Measurements from ENCODE around the gene ANXA3. TPM values are rescaled to one million over a fixed set of nuclear protein-coding genes. Genes with fewer than 3 reads are reported as not detected.

The ANXA3 gene
- total RNA-seq, 2 donors from 2014 or later: 5.1 TPM; not detected in 1

- DNase-seq (no peak), ATAC-seq (no peak)
- Mint-ChIP-seq H3K27ac (no peak overlapping the region), H3K4me1 (no peaks in the 10 kb centered on the region), H3K27me3 (peaks cover 46% of the 10 kb centered on the region), H3K36me3 (ENCODE audit: low read depth) (peaks cover 6% of the 10 kb centered on the region), H3K4me3 (no peak overlapping the region)
- H3K9me3 ChIP-seq (ENCODE audit: control insufficient read depth, low read length, poor library complexity, severe bottlenecking): no peaks in the 10 kb centered on the region
Measured at GRCh38 chr4:78568640-78569305, 17.2 kb downstream of the ANXA3 start.

- no peak overlapping the region for H3K4me3 Mint-ChIP-seq
- DNase-seq (no peak), ATAC-seq (no peak)
- no peaks in the 10 kb centered on the region for H3K9me3 ChIP-seq (ENCODE audit: control insufficient read depth, low read length, poor library complexity, severe bottlenecking)
- no peak overlapping the region for H3K27ac Mint-ChIP-seq
- H3K36me3 Mint-ChIP-seq (ENCODE audit: low read depth): peaks cover 6% of the 10 kb centered on the region
- peaks cover 43% of the 10 kb centered on the region for H3K27me3 Mint-ChIP-seq
- H3K4me1 Mint-ChIP-seq: no peaks in the 10 kb centered on the region
Measured at GRCh38 chr4:78569306-78569821, 17.8 kb downstream of the ANXA3 start.

DNA sequence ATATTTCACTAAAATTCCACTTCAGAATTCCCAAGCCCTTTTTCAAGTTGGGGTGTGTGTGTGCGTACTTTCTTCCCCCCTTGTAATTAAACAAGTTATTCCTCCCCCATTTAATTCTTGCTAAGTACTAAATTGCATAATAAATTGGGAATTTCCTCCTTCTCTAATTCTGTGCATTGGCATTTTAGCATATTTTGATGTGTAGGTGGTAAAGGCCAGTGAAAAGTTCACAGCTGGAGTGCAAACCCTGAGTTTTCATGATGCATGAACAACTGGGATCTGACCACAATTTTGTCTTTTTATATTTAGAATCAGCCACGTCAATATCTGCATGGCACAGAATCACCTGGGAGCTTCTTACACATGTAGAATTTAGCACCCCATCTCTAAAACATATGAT, 18.5 kb downstream of the ANXA3 start:
- DNase-seq (no peak), ATAC-seq (no peak)
- H3K27ac Mint-ChIP-seq: no peak overlapping the region
- no peaks in the 10 kb centered on the region for H3K9me3 ChIP-seq (ENCODE audit: control insufficient read depth, low read length, poor library complexity, severe bottlenecking)
- peaks cover 5% of the 10 kb centered on the region for H3K36me3 Mint-ChIP-seq (ENCODE audit: low read depth)
- peaks cover 35% of the 10 kb centered on the region for H3K27me3 Mint-ChIP-seq
- H3K4me3 Mint-ChIP-seq: no peak overlapping the region
- no peaks in the 10 kb centered on the region for H3K4me1 Mint-ChIP-seq

DNA sequence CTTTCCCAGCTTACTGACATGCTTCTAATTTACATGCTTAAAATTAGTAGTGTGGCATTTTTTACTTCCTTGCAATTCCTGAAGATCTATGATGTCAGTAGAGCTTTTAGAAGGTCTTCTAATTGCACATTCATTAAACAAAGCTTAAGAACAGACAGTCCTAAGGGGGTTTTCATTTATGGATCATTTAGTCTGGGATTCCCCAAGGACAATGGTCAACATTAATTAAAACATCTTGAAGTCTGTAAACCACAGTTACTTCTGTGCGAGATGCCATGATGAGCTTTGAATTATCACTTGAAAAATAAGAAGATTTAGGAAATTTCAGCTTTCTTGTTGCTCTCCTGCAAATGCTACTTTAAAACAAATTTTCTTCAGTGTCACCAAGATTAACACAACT, 20.2 kb downstream of the ANXA3 start:
- DNase-seq (no peak), ATAC-seq (no peak)
- no peaks in the 10 kb centered on the region for H3K4me1 Mint-ChIP-seq
- no peak overlapping the region for H3K4me3 Mint-ChIP-seq
- H3K27me3 Mint-ChIP-seq: peaks cover 30% of the 10 kb centered on the region
- H3K27ac Mint-ChIP-seq: no peak overlapping the region
- peaks cover 2% of the 10 kb centered on the region for H3K36me3 Mint-ChIP-seq (ENCODE audit: low read depth)
- H3K9me3 ChIP-seq (ENCODE audit: control insufficient read depth, low read length, poor library complexity, severe bottlenecking): no peaks in the 10 kb centered on the region

DNA sequence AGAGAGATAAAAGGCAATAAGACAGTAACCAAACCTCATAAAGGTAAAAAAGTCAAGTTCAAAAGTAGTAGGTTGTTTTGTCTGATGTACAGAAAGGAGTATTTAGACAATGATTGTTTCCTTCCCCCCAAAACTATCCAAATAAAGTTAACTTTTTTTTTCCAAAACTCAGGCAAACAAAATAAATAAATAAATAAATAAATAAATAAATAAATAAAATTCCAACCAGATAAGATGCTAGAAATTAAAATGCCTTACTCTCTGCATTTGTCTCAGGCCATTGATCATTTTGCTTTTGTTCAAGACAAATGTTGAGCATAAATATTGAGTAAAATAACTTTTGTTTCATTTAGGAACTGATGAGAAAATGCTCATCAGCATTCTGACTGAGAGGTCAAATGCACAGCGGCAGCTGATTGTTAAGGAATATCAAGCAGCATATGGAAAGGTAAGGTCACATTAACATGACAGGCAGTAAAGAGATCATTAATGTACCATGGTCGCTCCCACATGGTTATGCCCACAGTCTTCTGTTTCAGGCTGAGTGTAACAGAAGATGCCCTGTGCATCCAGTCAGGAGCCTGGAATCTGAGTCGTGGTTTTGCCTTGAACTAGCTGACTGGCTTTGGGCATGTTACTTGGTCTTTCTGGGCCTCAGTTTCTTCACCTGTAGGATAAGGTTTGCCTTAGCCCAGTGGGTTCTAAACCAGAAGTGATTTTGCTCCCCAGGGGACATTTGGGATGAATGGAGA, 27.3 kb downstream of the ANXA3 start:
- H3K27me3 Mint-ChIP-seq: peaks cover 36% of the 10 kb centered on the region

GRCh38 chr4:78581618-78582017, 30.0 kb downstream of the ANXA3 start:
- H3K27ac Mint-ChIP-seq: no peak overlapping the region
- no peak overlapping the region for H3K4me3 Mint-ChIP-seq
- no peak for DNase-seq
- no peaks in the 10 kb centered on the region for H3K9me3 ChIP-seq (ENCODE audit: control insufficient read depth, low read length, poor library complexity, severe bottlenecking)
- ATAC-seq: no peak
- no peaks in the 10 kb centered on the region for H3K4me1 Mint-ChIP-seq
- peaks cover 31% of the 10 kb centered on the region for H3K27me3 Mint-ChIP-seq
- peaks cover 4% of the 10 kb centered on the region for H3K36me3 Mint-ChIP-seq (ENCODE audit: low read depth)

More for the DNA sequence above, 27.3 kb downstream of the ANXA3 start:
- H3K9me3 ChIP-seq (ENCODE audit: control insufficient read depth, low read length, poor library complexity, severe bottlenecking): no peaks in the 10 kb centered on the region
- no peak for ATAC-seq
- no peak for DNase-seq
- H3K4me3 Mint-ChIP-seq: no peak overlapping the region
- H3K27ac Mint-ChIP-seq: no peak overlapping the region
- no peaks in the 10 kb centered on the region for H3K4me1 Mint-ChIP-seq
- peaks cover 6% of the 10 kb centered on the region for H3K36me3 Mint-ChIP-seq (ENCODE audit: low read depth)

DNA sequence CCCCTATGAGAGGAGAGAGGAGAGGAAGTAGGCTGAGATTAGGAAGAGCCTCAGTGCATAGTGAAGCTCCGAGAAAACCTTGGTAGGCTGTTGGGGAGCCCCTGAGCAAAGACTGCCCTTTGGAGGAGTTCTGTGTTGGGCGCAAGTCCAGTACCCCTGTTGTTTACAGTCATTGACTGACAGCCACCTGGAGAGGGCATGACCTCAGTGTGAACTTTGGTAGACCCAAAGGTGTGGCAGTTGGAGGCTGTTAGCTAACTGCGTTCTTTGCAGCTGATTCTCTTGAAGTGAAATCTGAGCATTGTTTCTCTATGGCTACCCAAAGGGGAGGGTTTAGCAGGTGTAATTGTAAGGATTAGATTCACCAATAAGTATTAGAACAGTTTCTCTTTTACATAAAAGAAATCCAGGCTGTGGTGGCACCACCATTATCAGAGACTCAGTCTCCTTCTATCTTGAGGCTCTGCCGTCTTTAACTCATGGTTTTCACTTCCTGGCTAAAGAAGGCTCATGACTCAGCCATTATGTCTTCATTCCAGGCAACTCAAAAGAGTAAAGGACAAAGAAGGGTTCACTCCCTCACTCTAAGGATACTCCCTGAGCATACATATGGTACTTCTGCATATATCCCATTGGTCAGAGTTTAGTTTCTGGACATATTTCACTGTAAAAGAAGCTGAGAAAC, 33.4 kb downstream of the ANXA3 start:
- H3K9me3 ChIP-seq (ENCODE audit: control insufficient read depth, low read length, poor library complexity, severe bottlenecking): no peaks in the 10 kb centered on the region
- no peaks in the 10 kb centered on the region for H3K4me1 Mint-ChIP-seq
- no peak for DNase-seq
- H3K4me3 Mint-ChIP-seq: no peak overlapping the region
- H3K36me3 Mint-ChIP-seq (ENCODE audit: low read depth): peaks cover 4% of the 10 kb centered on the region
- peaks cover 36% of the 10 kb centered on the region for H3K27me3 Mint-ChIP-seq
- H3K27ac Mint-ChIP-seq: no peak overlapping the region
- no peak for ATAC-seq

DNA sequence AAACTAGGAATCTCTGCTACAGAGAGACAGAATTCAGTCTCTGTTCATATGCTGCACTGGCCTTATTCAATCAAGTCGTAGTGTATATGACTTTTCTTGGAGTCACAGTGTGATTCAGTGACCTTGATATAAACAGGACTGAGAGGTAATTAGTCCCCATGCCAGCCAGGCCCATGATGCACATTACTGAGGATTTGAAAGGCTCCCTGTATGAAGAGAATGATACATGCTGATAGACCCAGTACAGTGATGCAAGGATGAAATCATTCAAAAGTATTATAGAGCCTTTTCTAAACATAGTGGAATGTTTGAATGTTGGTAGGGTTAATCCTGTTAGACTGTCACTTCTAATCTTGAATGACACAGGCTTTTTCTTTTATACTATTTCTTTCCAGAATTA, 34.1 kb downstream of the ANXA3 start:
- Mint-ChIP-seq H3K36me3 (ENCODE audit: low read depth) (peaks cover 2% of the 10 kb centered on the region), H3K27me3 (peaks cover 32% of the 10 kb centered on the region)

DNA sequence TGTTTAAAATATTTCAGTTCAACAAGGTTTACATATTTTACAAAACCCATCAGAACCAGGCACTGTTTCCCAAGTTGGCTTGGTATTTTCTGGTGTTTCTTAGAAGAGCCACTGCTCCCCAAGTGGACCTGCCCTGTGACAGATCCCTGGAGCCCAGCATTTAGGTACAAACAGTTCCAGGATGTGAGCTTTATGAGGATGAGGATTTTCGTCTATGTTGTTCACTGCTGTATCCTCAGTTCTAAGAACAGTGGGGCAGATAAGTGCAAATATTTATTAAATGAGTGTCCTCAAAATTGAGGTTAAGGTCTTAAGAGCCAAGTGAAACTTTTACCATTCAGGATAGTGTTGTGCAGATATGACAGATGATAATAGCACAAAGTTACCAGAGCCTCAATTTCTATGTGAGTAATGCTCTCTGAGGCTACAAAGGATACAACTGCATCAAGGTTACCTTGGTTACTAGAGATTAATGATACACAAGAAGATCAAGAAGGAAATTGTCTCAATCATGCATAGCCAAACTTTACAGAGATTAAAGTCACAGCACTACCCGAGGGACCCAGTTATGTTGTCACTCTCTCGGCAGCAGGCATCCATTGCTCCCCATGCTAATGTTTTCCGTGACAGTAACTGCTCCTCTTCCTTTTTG, 37.5 kb downstream of the ANXA3 start:
- H3K27me3 Mint-ChIP-seq: peaks cover 21% of the 10 kb centered on the region
- no peaks in the 10 kb centered on the region for H3K36me3 Mint-ChIP-seq (ENCODE audit: low read depth)
- H3K27ac Mint-ChIP-seq: no peak overlapping the region
- DNase-seq: no peak
- H3K9me3 ChIP-seq (ENCODE audit: control insufficient read depth, low read length, poor library complexity, severe bottlenecking): no peaks in the 10 kb centered on the region
- no peak overlapping the region for H3K4me3 Mint-ChIP-seq
- peaks cover 3% of the 10 kb centered on the region for H3K4me1 Mint-ChIP-seq
- no peak for ATAC-seq

More for the DNA sequence above, 34.1 kb downstream of the ANXA3 start:
- no peak for ATAC-seq
- DNase-seq: no peak
- H3K9me3 ChIP-seq (ENCODE audit: control insufficient read depth, low read length, poor library complexity, severe bottlenecking): no peaks in the 10 kb centered on the region
- Mint-ChIP-seq H3K4me1 (no peaks in the 10 kb centered on the region), H3K4me3 (no peak overlapping the region), H3K27ac (no peak overlapping the region)

DNA sequence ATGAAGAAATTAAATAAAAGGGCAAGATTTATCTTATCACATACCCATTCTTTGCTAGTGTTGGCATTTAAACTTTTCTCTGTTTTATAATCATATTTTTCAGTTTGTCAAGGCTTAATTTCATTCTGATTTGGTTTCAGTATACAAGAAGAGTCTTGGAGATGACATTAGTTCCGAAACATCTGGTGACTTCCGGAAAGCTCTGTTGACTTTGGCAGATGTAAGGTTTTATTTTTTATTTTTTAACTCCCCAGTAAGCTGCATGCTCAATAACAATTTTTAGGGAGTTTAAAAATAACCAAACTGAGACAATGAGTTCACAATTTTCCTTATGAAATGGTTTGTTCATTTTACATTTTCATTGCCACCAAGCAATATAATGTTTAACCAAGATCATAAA, 39.8 kb downstream of the ANXA3 start:
- H3K4me3 Mint-ChIP-seq: no peak overlapping the region
- no peak for ATAC-seq

DNA sequence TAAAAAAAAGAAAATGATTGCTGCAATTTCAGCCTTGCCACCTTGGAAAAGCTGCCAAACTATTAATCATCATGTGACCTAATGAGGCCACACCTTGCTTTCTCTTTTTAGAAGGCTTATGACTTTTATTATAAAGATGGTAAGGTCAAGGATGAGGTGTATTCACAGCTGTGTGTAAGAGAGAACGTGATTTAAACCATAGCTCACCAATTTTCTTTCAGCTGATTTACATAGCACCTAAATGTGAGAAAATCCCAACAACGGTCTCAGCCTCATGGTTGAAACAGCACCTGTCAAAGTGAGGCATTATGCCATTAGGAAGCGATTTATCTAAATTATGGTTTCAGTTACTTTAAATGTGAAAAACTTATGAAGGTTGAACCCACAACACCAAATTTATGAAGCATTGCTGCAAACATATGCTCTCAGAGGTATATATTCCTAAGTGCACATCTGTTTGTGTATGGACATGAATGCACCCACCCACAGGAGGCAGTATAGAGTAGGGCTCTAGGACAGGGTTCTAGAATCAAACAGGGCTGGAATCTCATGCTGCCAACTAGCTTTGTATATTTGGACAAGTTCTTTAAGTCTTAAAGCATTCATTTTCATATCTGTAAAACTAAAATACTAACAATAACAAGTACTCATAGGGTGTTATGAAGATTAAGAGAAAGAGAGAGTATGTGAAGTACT, 40.7 kb downstream of the ANXA3 start:
- Mint-ChIP-seq H3K27ac (no peak overlapping the region), H3K36me3 (ENCODE audit: low read depth) (no peaks in the 10 kb centered on the region), H3K4me3 (no peak overlapping the region), H3K27me3 (peaks cover 21% of the 10 kb centered on the region), H3K4me1 (peaks cover 3% of the 10 kb centered on the region)
- DNase-seq (no peak), ATAC-seq (no peak)
- no peaks in the 10 kb centered on the region for H3K9me3 ChIP-seq (ENCODE audit: control insufficient read depth, low read length, poor library complexity, severe bottlenecking)

More for the DNA sequence above, 39.8 kb downstream of the ANXA3 start:
- H3K9me3 ChIP-seq (ENCODE audit: control insufficient read depth, low read length, poor library complexity, severe bottlenecking): no peaks in the 10 kb centered on the region
- peaks cover 3% of the 10 kb centered on the region for H3K4me1 Mint-ChIP-seq
- no peak for DNase-seq
- no peaks in the 10 kb centered on the region for H3K36me3 Mint-ChIP-seq (ENCODE audit: low read depth)
- H3K27ac Mint-ChIP-seq: no peak overlapping the region
- peaks cover 21% of the 10 kb centered on the region for H3K27me3 Mint-ChIP-seq

GRCh38 chr4:78596111-78596742, 44.7 kb downstream of the ANXA3 start:
- H3K4me1 Mint-ChIP-seq: peaks cover 3% of the 10 kb centered on the region
- no peak overlapping the region for H3K27ac Mint-ChIP-seq
- DNase-seq (no peak), ATAC-seq (no peak)
- H3K4me3 Mint-ChIP-seq: no peak overlapping the region
- H3K27me3 Mint-ChIP-seq: peaks cover 15% of the 10 kb centered on the region
- peaks cover 2% of the 10 kb centered on the region for H3K36me3 Mint-ChIP-seq (ENCODE audit: low read depth)
- no peaks in the 10 kb centered on the region for H3K9me3 ChIP-seq (ENCODE audit: control insufficient read depth, low read length, poor library complexity, severe bottlenecking)

All from T-helper 17 cell (primary cell).